Measurements from ENCODE around the gene ATP4B. TPM values are rescaled to one million over a fixed set of nuclear protein-coding genes. Genes with fewer than 3 reads are reported as not detected.

Gene ATP4B
- total and polyA plus RNA-seq, 2 donors (not counting 3 experiments of a cell fraction or from before 2014, with no cell fraction given) = 0.06 TPM; not detected in 1

- CTCF ChIA-PET = no interaction called here
- Histone ChIP-seq H3K4me1 (ENCODE audit: control insufficient read depth, extremely low read depth, insufficient read depth, low read length) (peaks cover 4% of the 10 kb centered on the region), H3K9me1 (replicated peaks; ENCODE audit: control insufficient read depth, extremely low read depth, insufficient read depth, low read length) (no peaks in the 10 kb centered on the region), H3K4me2 (ENCODE audit: insufficient read depth, low read length) (no peak overlapping the region), H4K20me1 (replicated peaks; ENCODE audit: control insufficient read depth, extremely low read depth, insufficient read depth, low read length) (no peaks in the 10 kb centered on the region), H3K27ac (ENCODE audit: insufficient read depth, low read depth, low read length) (no peak overlapping the region), H3K27me3 (ENCODE audit: control insufficient read depth in 2 of 2, insufficient read depth in 2 of 2, low read length in 2 of 2) (no peaks in the 10 kb centered on the region), H3K4me3 (replicated peaks in 1 of 3; ENCODE audit: insufficient read depth in 1 of 3, low read depth in 1 of 3, low read length in 3 of 3) (no peak overlapping the region), H3K9ac (replicated peaks; ENCODE audit: extremely low read depth, insufficient read depth, low read length) (no peak overlapping the region), H2AFZ (ENCODE audit: low read depth, low read length) (no peak overlapping the region), H3K79me2 (ENCODE audit: control insufficient read depth, insufficient read depth, low read length) (no peaks in the 10 kb centered on the region), H3K36me3 (ENCODE audit: control insufficient read depth in 2 of 2, extremely low read depth in 1 of 2, insufficient read depth in 2 of 2, low read length in 2 of 2) (no peaks in the 10 kb centered on the region), H3K9me3 (replicated peaks; ENCODE audit: control insufficient read depth, insufficient read depth, low read length) (no peaks in the 10 kb centered on the region)
- no peak for FAIRE-seq
- BruUV-seq (replicated peaks) = no TSS peak
- no peak for DNase-seq (ENCODE audit: low read depth, low spot score)
- POLR2A ChIA-PET = no interaction called here
- TF ChIP-seq FOS (IDR thresholded peaks at IDR 0.05; ENCODE audit: borderline replicate concordance, insufficient read depth, low read length) = no peak
- TF ChIP-seq JUN (IDR thresholded peaks at IDR 0.05; ENCODE audit: borderline replicate concordance, insufficient read depth, insufficient read length, low read depth) = no peak
- no peak for TF ChIP-seq EZH2 (IDR thresholded peaks at IDR 0.05; ENCODE audit: borderline replicate concordance, low read depth, low read length, severe bottlenecking)
- TF ChIP-seq POLR2AphosphoS5 (IDR thresholded peaks at IDR 0.05; ENCODE audit: insufficient read depth, low read depth, low read length) = no peak
- no peak for TF ChIP-seq MYC (IDR thresholded peaks at IDR 0.05; ENCODE audit: low read depth, low read length)
- TF ChIP-seq CTCF (IDR thresholded peaks at IDR 0.05; ENCODE audit: extremely low read depth in 1 of 2, insufficient read depth in 1 of 2, low read depth in 1 of 2, low read length in 2 of 2) = no peak
- TF ChIP-seq GATA2 (IDR thresholded peaks at IDR 0.05; ENCODE audit: insufficient read depth, insufficient read length, low read depth, low read length) = no peak
- TF ChIP-seq POLR2A (IDR thresholded peaks at IDR 0.05; ENCODE audit: low read depth, low read length) = no peak
- TF ChIP-seq MAX (IDR thresholded peaks at IDR 0.05; ENCODE audit: insufficient read depth, insufficient read length) = no peak
- intact Hi-C loops (cut with micrococcal nuclease) (no loop called here), dilution Hi-C loops (cut with MboI; ENCODE audit: extremely low pct_ligation_motif_present, low sequenced_read_pairs) (no loop called here)
These were observed 11.6 kb downstream of the ATP4B start for GRCh38 chr13:113646376-113646775.

Measured in endothelial cell of umbilical vein (primary cell).